ENCODE results near the gene USH1G. TPM values are rescaled to one million over a fixed set of nuclear protein-coding genes. Genes with fewer than 3 reads are reported as not detected.

The USH1G gene
- total and polyA plus RNA-seq, 2 of the 13 experiments (the other 11 are each of a cell fraction or from before 2014, with no cell fraction given), result 0.04 TPM; not detected in 1

- no peak overlapping the region for H3K27ac ChIP-seq (ENCODE audit: extremely low read length, insufficient read depth, low read length)
- no peak for TF ChIP-seq NPAS2 (CRISPR knock-in tag; IDR thresholded peaks at IDR 0.05; ENCODE audit: borderline replicate concordance)
- 0 out of 2 replicates have a peak, but pooled peaks have one; percentile 16 for TF ChIP-seq PCBP1 (IDR thresholded peaks at IDR 0.05; ENCODE audit: borderline replicate concordance, low read depth, low read length)
- no peak for TF ChIP-seq ZNF644 (CRISPR knock-in tag; IDR thresholded peaks at IDR 0.05; ENCODE audit: low read depth)
- FAIRE-seq (no peak), ATAC-seq (0 out of 3 replicates have a peak, but pooled peaks have one; percentile 2), DNase-seq (ENCODE audit: low spot score) (no peak)
- H3K4me3 ChIP-seq (replicated peaks in 1 of 3; ENCODE audit: insufficient read depth in 1 of 3, low read depth in 2 of 3, low read length in 3 of 3), result no peak overlapping the region
- ChIA-PET POLR2A (interaction anchor here (0.6 to 1.1 kb wide), 4 partner anchors 48 to 145 kb away, joined by 3 to 4 read pairs (median 3); partner anchors contain the start of gene NAT9), CTCF (ENCODE audit: low intra/inter-chr PET ratio, low total read pairs) (interaction anchor here (2.3 to 3.2 kb wide), 2 partner anchors 36 to 40 kb away, joined by 9 to 23 read pairs; no protein-coding TSS in a partner anchor)
- no peaks in the 10 kb centered on the region for H3K36me3 ChIP-seq (replicated peaks in 1 of 2; ENCODE audit: control insufficient read depth in 1 of 2, insufficient read depth in 2 of 2, low read length in 2 of 2)
- H2AFZ ChIP-seq (ENCODE audit: low read length), result no peak overlapping the region
- in situ Hi-C loops (cut with HindIII; ENCODE audit: extremely low pct_ligation_motif_present, low pct_unique_long_range_greater_than_20kb), result loop anchor here (5.0 kb wide), 1 partner anchor 36 kb away; no protein-coding TSS in a partner anchor
- no peak overlapping the region for H3K4me2 ChIP-seq (ENCODE audit: low read depth, low read length)
- WGBS (ENCODE audit: low lambda C conversion rate), result 35% methylated on average over 18 of the region's 19 CpGs
- BruUV-seq (replicated peaks), result no TSS peak
- no peaks in the 10 kb centered on the region for H3K79me2 ChIP-seq (ENCODE audit: insufficient read depth, low read length)
- H3K4me1 ChIP-seq (ENCODE audit: insufficient read depth, low read length), result peaks cover 31% of the 10 kb centered on the region
- H3K27me3 ChIP-seq (ENCODE audit: control insufficient read depth in 1 of 2, insufficient read depth in 2 of 2, low read length in 2 of 2), result peaks cover 23 to 76% of the 10 kb centered on the region in 2 experiments
- H3K9me3 ChIP-seq (ENCODE audit: low read length), result no peaks in the 10 kb centered on the region
- H3K9ac ChIP-seq (ENCODE audit: insufficient read depth, low read depth, low read length), result no peak overlapping the region
- H4K20me1 ChIP-seq (ENCODE audit: insufficient read depth, low read length), result no peaks in the 10 kb centered on the region
- intact Hi-C loops (cut with micrococcal nuclease; ENCODE audit: unreplicated experiment), result no loop called here
Observed at GRCh38 chr17:74921026-74921681, 1.9 kb downstream of the USH1G start.

GRCh38 chr17:74920642-74921025, 2.4 kb downstream of the USH1G start:
- Histone ChIP-seq H3K4me1 (ENCODE audit: insufficient read depth, low read length) (peaks cover 31% of the 10 kb centered on the region), H3K79me2 (ENCODE audit: insufficient read depth, low read length) (no peaks in the 10 kb centered on the region), H3K9me3 (ENCODE audit: low read length) (no peaks in the 10 kb centered on the region), H3K9ac (ENCODE audit: insufficient read depth, low read depth, low read length) (no peak overlapping the region), H3K4me2 (ENCODE audit: low read depth, low read length) (no peak overlapping the region), H3K27ac (ENCODE audit: extremely low read length, insufficient read depth, low read length) (no peak overlapping the region), H3K36me3 (replicated peaks in 1 of 2; ENCODE audit: control insufficient read depth in 1 of 2, insufficient read depth in 2 of 2, low read length in 2 of 2) (no peaks in the 10 kb centered on the region), H3K27me3 (ENCODE audit: control insufficient read depth in 1 of 2, insufficient read depth in 2 of 2, low read length in 2 of 2) (peaks cover 23 to 74% of the 10 kb centered on the region in 2 experiments), H2AFZ (ENCODE audit: low read length) (no peak overlapping the region), H3K4me3 (replicated peaks in 1 of 3; ENCODE audit: insufficient read depth in 1 of 3, low read depth in 2 of 3, low read length in 3 of 3) (no peak overlapping the region), H4K20me1 (ENCODE audit: insufficient read depth, low read length) (no peaks in the 10 kb centered on the region)
- BruUV-seq (replicated peaks), result no TSS peak
- DNase-seq (ENCODE audit: low spot score) (no peak), FAIRE-seq (no peak), ATAC-seq (no peak; the same call in 1 of the 3 replicates)
- POLR2A ChIA-PET, result interaction anchor here (0.6 to 1.2 kb wide), 4 partner anchors 47 to 144 kb away, joined by 3 to 4 read pairs (median 4); partner anchors contain the start of genes FDXR and NAT9
- intact Hi-C loops (cut with micrococcal nuclease; ENCODE audit: unreplicated experiment) (no loop called here), in situ Hi-C loops (cut with HindIII; ENCODE audit: extremely low pct_ligation_motif_present, low pct_unique_long_range_greater_than_20kb) (loop anchor here (5.0 kb wide), 1 partner anchor 37 kb away; no protein-coding TSS in a partner anchor)
- CTCF ChIA-PET (ENCODE audit: low intra/inter-chr PET ratio, low total read pairs), result interaction anchor here (2.3 kb wide), 1 partner anchor 37 kb away, joined by 9 read pairs; no protein-coding TSS in a partner anchor
- WGBS (ENCODE audit: low lambda C conversion rate), result 23% methylated on average over 6 of the region's 6 CpGs
- TF ChIP-seq HDAC6 (IDR thresholded peaks at IDR 0.05; ENCODE audit: low read depth, low read length) (no peak), TEAD2 (CRISPR knock-in tag; IDR thresholded peaks at IDR 0.05) (no peak), NCOR1 (IDR thresholded peaks at IDR 0.05; ENCODE audit: borderline replicate concordance, low read length) (no peak), NRL (CRISPR knock-in tag; IDR thresholded peaks at IDR 0.05; ENCODE audit: borderline replicate concordance) (no peak), ZEB1 (IDR thresholded peaks at IDR 0.05; ENCODE audit: insufficient replicate concordance, low read depth) (no peak), SRSF4 (IDR thresholded peaks at IDR 0.05; ENCODE audit: low read depth, low read length, poor library complexity, severe bottlenecking) (no peak), ZNF609 (CRISPR knock-in tag; IDR thresholded peaks at IDR 0.05; ENCODE audit: borderline replicate concordance) (no peak), TARDBP (CRISPR knock-in tag; IDR thresholded peaks at IDR 0.05) (no peak), ETV5 (CRISPR knock-in tag; IDR thresholded peaks at IDR 0.05; ENCODE audit: borderline replicate concordance) (no peak)

All from HepG2 (cell line).